ENCODE data around the gene SLC11A2.

Gene SLC11A2

GRCh38 chr12:51025836-51026638, at the start of gene SLC11A2:
Gene SLC11A2, minus strand, starts transcription at chr12:51026384. Its CDS starts 15,656 bp downstream, at chr12:51010728.
- DNase-seq (ENCODE audit: low read depth in 4 of 4, low spot score in 1 of 4): peak; percentile 75 to 96 (median 87)

GRCh38 chr12:51075390-51075789, 49.2 kb upstream of the SLC11A2 start:
- no peak for DNase-seq (ENCODE audit: low read depth in 4 of 4, low spot score in 1 of 4)

- no peak for DNase-seq (ENCODE audit: low read depth in 4 of 4, low spot score in 1 of 4)
Measured at GRCh38 chr12:51071663-51072062, 45.5 kb upstream of the SLC11A2 start.

GRCh38 chr12:51070004-51070403, 43.8 kb upstream of the SLC11A2 start:
- no peak for DNase-seq (ENCODE audit: low read depth in 4 of 4, low spot score in 1 of 4)

GRCh38 chr12:51067771-51068170, 41.6 kb upstream of the SLC11A2 start:
- DNase-seq (ENCODE audit: low read depth in 4 of 4, low spot score in 1 of 4): no peak

- DNase-seq (ENCODE audit: low read depth in 4 of 4, low spot score in 1 of 4): no peak
Measured at GRCh38 chr12:51067229-51067628, 41.0 kb upstream of the SLC11A2 start.

- DNase-seq (ENCODE audit: low read depth in 4 of 4, low spot score in 1 of 4): no peak
Measured at GRCh38 chr12:51065530-51065929, 39.3 kb upstream of the SLC11A2 start.

- no peak for DNase-seq (ENCODE audit: low read depth in 4 of 4, low spot score in 1 of 4)
Measured at GRCh38 chr12:51062631-51063397, 36.6 kb upstream of the SLC11A2 start.

- no peak for DNase-seq (ENCODE audit: low read depth in 4 of 4, low spot score in 1 of 4)
Measured at GRCh38 chr12:51059086-51059485, 32.9 kb upstream of the SLC11A2 start.

- no peak for DNase-seq (ENCODE audit: low read depth in 4 of 4, low spot score in 1 of 4)
Measured at GRCh38 chr12:51056242-51056641, 30.1 kb upstream of the SLC11A2 start.

GRCh38 chr12:51055060-51055459, 28.9 kb upstream of the SLC11A2 start:
- DNase-seq (ENCODE audit: low read depth in 4 of 4, low spot score in 1 of 4): no peak

GRCh38 chr12:51051787-51052186, 25.6 kb upstream of the SLC11A2 start:
- no peak for DNase-seq (ENCODE audit: low read depth in 4 of 4, low spot score in 1 of 4)

- no peak for DNase-seq (ENCODE audit: low read depth in 4 of 4, low spot score in 1 of 4)
Measured at GRCh38 chr12:51049525-51049924, 23.3 kb upstream of the SLC11A2 start.

GRCh38 chr12:51048661-51049251, 22.6 kb upstream of the SLC11A2 start:
- no peak for DNase-seq (ENCODE audit: low read depth in 4 of 4, low spot score in 1 of 4)

- DNase-seq (ENCODE audit: low read depth in 4 of 4, low spot score in 1 of 4): peak; percentile 60 to 82 (median 76)
Measured at GRCh38 chr12:51047655-51048540, 21.7 kb upstream of the SLC11A2 start, which contains the start of gene LETMD1. Gene LETMD1, plus strand, starts transcription at chr12:51048327. Its CDS starts 30 bp downstream, at chr12:51048357.

GRCh38 chr12:51036279-51036678, 10.1 kb upstream of the SLC11A2 start:
- no peak for DNase-seq (ENCODE audit: low read depth in 4 of 4, low spot score in 1 of 4)

- no peak for DNase-seq (ENCODE audit: low read depth in 4 of 4, low spot score in 1 of 4)
Measured at GRCh38 chr12:51033457-51034089, 7.4 kb upstream of the SLC11A2 start.

GRCh38 chr12:51033048-51033447, 6.9 kb upstream of the SLC11A2 start:
- no peak for DNase-seq (ENCODE audit: low read depth in 4 of 4, low spot score in 1 of 4)

- DNase-seq (ENCODE audit: low read depth in 4 of 4, low spot score in 1 of 4): no peak
Measured at GRCh38 chr12:51028813-51029150, 2.6 kb upstream of the SLC11A2 start.

- no peak for DNase-seq (ENCODE audit: low read depth in 4 of 4, low spot score in 1 of 4)
Measured at GRCh38 chr12:51028126-51028812, 2.1 kb upstream of the SLC11A2 start.

All from stimulated activated CD4-positive, alpha-beta T cell treated with anti-CD3 and anti-CD28 coated beads, Interleukin-1b, Interleukin-23, amount 100 ng/mL, for 24 hours (primary cell).